ENCODE data around the gene GTF3C5.

- peak in 6 of 7 experiments; percentile 95 to 99 (median 98) for TF ChIP-seq CTCF (IDR thresholded peaks at IDR 0.05)
- TF ChIP-seq EP300 (IDR thresholded peaks at IDR 0.05) = no peak
- TF ChIP-seq POLR2AphosphoS5 (IDR thresholded peaks at IDR 0.05) = peak; percentile 10 to 80 (median 22)
- no peak for TF ChIP-seq POLR2A (IDR thresholded peaks at IDR 0.05)
Measured at GRCh38 chr9:133103183-133103986, 72.6 kb downstream of the GTF3C5 start.

Measured in stomach (tissue), 4 donors.